ENCODE measurements around the gene OR52E2. TPM values are rescaled to one million over a fixed set of nuclear protein-coding genes. Genes with fewer than 3 reads are reported as not detected.

Gene OR52E2
- not detected for total RNA-seq
- not detected for polyA plus RNA-seq (2013, experiment 1 of 2)
- not detected for polyA plus RNA-seq (2013, experiment 2 of 2)
- total RNA-seq = 0 to 0.04 (median 0) reads per million in 172 experiments

DNA sequence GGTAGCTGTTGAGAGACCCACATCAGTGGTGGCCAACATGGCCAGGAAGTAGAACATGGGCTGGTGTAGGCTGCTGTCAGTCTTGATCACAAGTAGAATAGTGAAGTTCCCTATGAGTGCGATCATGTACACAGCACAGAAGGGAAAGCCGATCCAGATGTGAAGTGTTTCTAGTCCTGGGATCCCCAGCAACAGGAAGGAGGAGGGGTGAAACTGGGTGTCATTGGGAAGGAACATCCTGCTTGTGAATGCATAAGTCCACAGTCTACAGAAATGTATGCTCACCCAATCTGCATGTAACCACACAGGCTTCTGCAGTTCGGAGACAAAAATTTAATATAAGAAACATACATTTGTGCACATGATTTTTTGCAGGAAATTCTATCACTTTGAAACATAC lies at the start of gene OR52E2:
Gene OR52E2, minus strand, starts transcription at position 237 of the 400 bp plus-strand sequence. Its CDS starts 0 bp downstream, at position 237.
- DNase-seq = no peak
- POLR2A ChIA-PET = no interaction called here
- intact Hi-C loops (cut with DNase I, micrococcal nuclease) = no loop called here
- Histone ChIP-seq H3K27ac (ENCODE audit: low read depth in 1 of 2, low read length in 2 of 2) (no peak within 1 kb of the TSS), H3K27me3 (ENCODE audit: control insufficient read depth in 1 of 2, insufficient read depth in 2 of 2, low read length in 2 of 2) (no peaks in the 10 kb centered on the region), H3K4me3 (ENCODE audit: low read length) (no peak within 1 kb of the TSS), H3K36me3 (ENCODE audit: insufficient read depth, low read length) (no peaks in the 10 kb centered on the region), H3K4me1 (ENCODE audit: insufficient read depth, low read length) (no peaks in the 10 kb centered on the region), H3K9me3 (ENCODE audit: control insufficient read depth in 1 of 2, insufficient read depth in 1 of 2, low read length in 2 of 2) (no peaks in the 10 kb centered on the region)
- H3K36me3 Mint-ChIP-seq (ENCODE audit: low read depth) = no peaks in the 10 kb centered on the region
- no peaks in the 10 kb centered on the region for H3K27me3 Mint-ChIP-seq
- no peak for TF ChIP-seq CTCF (IDR thresholded peaks at IDR 0.05)
- CTCF ChIA-PET = no interaction called here
- H3K4me3 Mint-ChIP-seq = no peak within 1 kb of the TSS
- no peaks in the 10 kb centered on the region for H3K4me1 Mint-ChIP-seq (ENCODE audit: low read depth)
- ATAC-seq (ENCODE audit: poor library complexity) = no peak
- H3K27ac Mint-ChIP-seq = no peak within 1 kb of the TSS
- H3K9me3 Mint-ChIP-seq = no peaks in the 10 kb centered on the region

DNA sequence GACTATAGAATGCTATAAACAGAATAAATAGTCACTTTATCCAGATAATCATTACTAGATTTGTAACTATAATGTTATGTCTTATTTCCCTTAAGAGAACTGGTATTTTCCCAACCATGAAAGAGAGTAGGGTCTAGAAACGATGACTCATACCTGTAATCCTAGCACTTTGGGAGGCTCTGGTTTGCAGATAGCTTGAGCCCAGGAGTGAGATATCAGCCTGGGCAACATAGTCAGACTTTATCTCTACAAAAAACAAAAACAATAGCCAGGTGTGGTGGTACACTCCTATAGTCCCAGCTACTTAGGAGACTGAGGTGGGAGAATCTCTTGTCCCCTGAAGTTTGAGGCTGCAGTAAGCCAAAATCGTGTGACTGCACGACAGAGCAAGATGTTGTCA lies 47.9 kb upstream of the OR52E2 start:
- H3K9me3 Mint-ChIP-seq = no peaks in the 10 kb centered on the region
- H3K27ac ChIP-seq (ENCODE audit: low read depth in 1 of 2, low read length in 2 of 2) = no peak overlapping the region
- no peak overlapping the region for H3K4me3 Mint-ChIP-seq
- CTCF ChIA-PET = no interaction called here
- DNase-seq (no peak), ATAC-seq (ENCODE audit: poor library complexity) (no peak)
- POLR2A ChIA-PET = no interaction called here
- H3K27me3 Mint-ChIP-seq = peaks cover 6% of the 10 kb centered on the region
- H3K27ac Mint-ChIP-seq = no peak overlapping the region
- no peaks in the 10 kb centered on the region for H3K36me3 ChIP-seq (ENCODE audit: insufficient read depth, low read length)
- no peaks in the 10 kb centered on the region for H3K36me3 Mint-ChIP-seq (ENCODE audit: low read depth)
- H3K27me3 ChIP-seq (ENCODE audit: control insufficient read depth in 1 of 2, insufficient read depth in 2 of 2, low read length in 2 of 2) = peaks cover 0 to under 1% of the 10 kb centered on the region in 2 experiments
- H3K9me3 ChIP-seq (ENCODE audit: control insufficient read depth in 1 of 2, insufficient read depth in 1 of 2, low read length in 2 of 2) = no peaks in the 10 kb centered on the region
- TF ChIP-seq CTCF (IDR thresholded peaks at IDR 0.05) = no peak
- H3K4me1 Mint-ChIP-seq (ENCODE audit: low read depth) = no peaks in the 10 kb centered on the region
- no peaks in the 10 kb centered on the region for H3K4me1 ChIP-seq (ENCODE audit: insufficient read depth, low read length)
- intact Hi-C loops (cut with DNase I, micrococcal nuclease) = no loop called here
- H3K4me3 ChIP-seq (ENCODE audit: low read length) = no peak overlapping the region

GRCh38 chr11:5103066-5103465 lies 43.6 kb upstream of the OR52E2 start:
- ATAC-seq (ENCODE audit: poor library complexity) = no peak
- Mint-ChIP-seq H3K4me3 (no peak overlapping the region), H3K27me3 (peaks cover 10% of the 10 kb centered on the region), H3K9me3 (no peaks in the 10 kb centered on the region), H3K27ac (no peak overlapping the region), H3K4me1 (ENCODE audit: low read depth) (no peaks in the 10 kb centered on the region), H3K36me3 (ENCODE audit: low read depth) (no peaks in the 10 kb centered on the region)
- Histone ChIP-seq H3K4me3 (ENCODE audit: low read length) (no peak overlapping the region), H3K27me3 (ENCODE audit: control insufficient read depth in 1 of 2, insufficient read depth in 2 of 2, low read length in 2 of 2) (peaks cover 0 to 4% of the 10 kb centered on the region in 2 experiments), H3K9me3 (ENCODE audit: control insufficient read depth in 1 of 2, insufficient read depth in 1 of 2, low read length in 2 of 2) (no peaks in the 10 kb centered on the region), H3K4me1 (ENCODE audit: insufficient read depth, low read length) (no peaks in the 10 kb centered on the region), H3K36me3 (ENCODE audit: insufficient read depth, low read length) (no peaks in the 10 kb centered on the region), H3K27ac (ENCODE audit: low read depth in 1 of 2, low read length in 2 of 2) (no peak overlapping the region)
- DNase-seq = no peak
- ChIA-PET CTCF (no interaction called here), POLR2A (no interaction called here)
- no peak for TF ChIP-seq CTCF (IDR thresholded peaks at IDR 0.05)
- intact Hi-C loops (cut with DNase I, micrococcal nuclease) = no loop called here

Data from CD4-positive, alpha-beta T cell (primary cell).